MG63 (cell line): Measurements from ENCODE around the gene KLRK1. TPM values are rescaled to one million over a fixed set of nuclear protein-coding genes. Genes with fewer than 3 reads are reported as not detected.
"Not testable (repeated sequence)": the region's sequence is repeated elsewhere in the genome, so short reads cannot be mapped to it uniquely, and the experiment has no call there.

Experiments
- DNase-seq: peaks from one replicate; pipeline ENCODE4 v3.0.0-alpha.2; 2020
- H3K27me3 ChIP-seq: fragments of 250-450 bp; sonication (Bioruptor Pico); 2 replicates; pipeline ENCODE4 v1.5.1; 2020; ENCODE audit warnings: mild to moderate bottlenecking, moderate library complexity
- H3K36me3 ChIP-seq: fragments of 250-450 bp; sonication (Bioruptor Pico); 2 replicates; pipeline ENCODE4 v1.5.1; 2020; ENCODE audit warnings: mild to moderate bottlenecking, moderate library complexity
- H3K4me3 ChIP-seq: fragments of 250-450 bp; sonication (Bioruptor Pico); 2 replicates; pipeline ENCODE4 v1.5.1; 2020; ENCODE audit warnings: mild to moderate bottlenecking, moderate library complexity
- H3K9me3 ChIP-seq: fragments of 250-450 bp; sonication (Bioruptor Pico); 2 replicates; pipeline ENCODE4 v1.5.1; 2020; ENCODE audit warnings: mild to moderate bottlenecking, moderate library complexity
- total RNA-seq: library from RNA; depleted of rRNA; stranded (reverse); fragments of >200 nt; shearing (Covaris generic); gene quantifications from 2 replicates; pipeline ENCODE4 v1.2.3, GENCODE V29; 2014; ENCODE audit warnings: low replicate concordance

The KLRK1 gene
- total RNA-seq, 1 experiment from 2014 or later = not detected

DNA sequence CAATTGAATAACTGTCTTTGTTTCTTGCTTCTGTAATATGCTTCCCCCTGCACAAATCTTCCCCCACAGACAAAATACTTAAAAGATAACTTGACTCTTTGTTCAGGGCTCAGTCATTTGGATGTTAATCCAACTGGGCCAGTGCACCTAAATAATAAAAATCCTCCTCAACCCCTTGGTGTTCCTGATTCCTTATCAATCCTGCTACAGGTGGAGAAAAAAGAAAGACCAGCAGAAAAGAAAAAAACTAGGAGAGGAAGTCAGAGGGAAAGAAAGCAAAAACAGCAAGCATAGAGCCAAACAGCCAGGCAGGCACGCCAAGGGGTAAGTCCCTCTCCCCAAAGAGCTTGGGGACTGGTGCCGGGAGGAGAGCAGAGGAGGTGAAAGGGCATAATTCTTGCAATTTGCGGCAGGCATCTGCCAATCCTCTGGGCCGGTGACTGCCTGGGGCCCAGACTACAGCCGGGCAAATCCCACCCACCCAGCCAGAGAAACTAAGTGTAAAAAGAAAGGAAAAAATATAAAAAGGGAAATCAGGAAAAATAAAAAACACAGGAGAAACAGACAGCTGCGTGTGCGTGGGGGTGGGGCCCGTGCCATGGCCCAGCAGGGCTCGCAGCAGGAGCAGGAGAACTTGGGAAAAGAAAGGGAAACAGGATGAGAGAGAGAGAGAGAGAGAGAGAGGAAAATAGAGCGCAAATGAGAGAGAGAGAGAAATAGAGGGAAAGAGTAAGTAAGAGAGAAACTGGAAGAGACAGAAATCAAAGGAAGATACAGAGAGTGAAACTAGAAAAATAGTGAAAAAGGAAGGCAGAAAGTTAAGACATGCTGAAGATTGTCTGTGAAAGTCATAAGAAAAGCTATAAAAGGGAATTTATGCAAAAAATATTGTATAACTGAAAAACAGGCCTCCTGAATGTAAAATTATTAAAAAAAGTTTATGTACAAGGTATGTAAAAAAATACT lies 21.4 kb downstream of the KLRK1 start:
- DNase-seq = no peak
- H3K36me3 ChIP-seq = no peaks in the 10 kb centered on the region

DNA sequence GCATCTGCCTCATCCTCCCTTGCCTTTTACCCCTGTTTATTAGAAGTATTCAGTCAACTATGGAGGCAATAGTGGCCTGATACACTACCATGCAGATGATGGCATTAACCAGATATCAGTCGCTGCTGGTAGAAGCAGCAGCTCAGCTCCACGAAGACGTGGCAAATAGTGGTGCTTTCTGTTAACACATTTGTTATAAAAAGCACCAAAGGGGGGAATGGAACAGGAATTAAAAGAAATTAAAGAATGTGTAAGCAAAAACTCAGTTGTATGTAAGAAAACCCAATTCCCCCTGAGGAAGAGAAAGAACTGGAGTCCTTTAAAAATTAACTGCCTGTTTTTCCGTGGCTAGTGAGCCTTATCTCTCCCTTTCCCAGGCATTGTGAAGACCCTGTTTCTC lies 22.1 kb downstream of the KLRK1 start:
- H3K27me3 ChIP-seq, DNase-seq, H3K9me3 ChIP-seq, H3K36me3 ChIP-seq, H3K4me3 ChIP-seq: not testable (repeated sequence)

More for the DNA sequence above, 21.4 kb downstream of the KLRK1 start:
- H3K4me3 ChIP-seq = no peak overlapping the region
- no peaks in the 10 kb centered on the region for H3K27me3 ChIP-seq
- 0 out of 2 replicates have a peak, but pooled peaks cover 2% of the 10 kb centered on the region for H3K9me3 ChIP-seq

DNA sequence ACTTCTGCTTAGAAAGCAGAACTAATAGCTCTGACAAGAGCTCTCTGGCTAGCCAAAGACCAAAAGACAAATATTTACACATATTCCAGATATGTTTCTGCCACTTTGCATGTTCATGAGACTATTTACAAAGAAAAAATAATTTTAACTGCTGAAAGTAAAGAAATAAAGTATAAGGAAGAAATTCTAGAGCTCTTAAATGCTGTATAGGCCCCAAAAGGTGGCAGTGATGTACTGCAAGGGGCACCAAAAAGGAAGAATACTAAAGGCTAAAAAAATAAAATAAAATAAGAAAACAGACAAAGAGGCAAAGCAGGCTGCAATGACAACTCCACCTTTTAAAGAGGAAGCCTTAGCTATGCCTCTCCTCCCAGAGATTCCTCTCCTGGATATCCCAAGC lies 23.0 kb downstream of the KLRK1 start:
- Histone ChIP-seq H3K4me3 (no peak overlapping the region), H3K9me3 (0 out of 2 replicates have a peak, but pooled peaks cover 2% of the 10 kb centered on the region), H3K27me3 (no peaks in the 10 kb centered on the region), H3K36me3 (no peaks in the 10 kb centered on the region)
- no peak for DNase-seq

DNA sequence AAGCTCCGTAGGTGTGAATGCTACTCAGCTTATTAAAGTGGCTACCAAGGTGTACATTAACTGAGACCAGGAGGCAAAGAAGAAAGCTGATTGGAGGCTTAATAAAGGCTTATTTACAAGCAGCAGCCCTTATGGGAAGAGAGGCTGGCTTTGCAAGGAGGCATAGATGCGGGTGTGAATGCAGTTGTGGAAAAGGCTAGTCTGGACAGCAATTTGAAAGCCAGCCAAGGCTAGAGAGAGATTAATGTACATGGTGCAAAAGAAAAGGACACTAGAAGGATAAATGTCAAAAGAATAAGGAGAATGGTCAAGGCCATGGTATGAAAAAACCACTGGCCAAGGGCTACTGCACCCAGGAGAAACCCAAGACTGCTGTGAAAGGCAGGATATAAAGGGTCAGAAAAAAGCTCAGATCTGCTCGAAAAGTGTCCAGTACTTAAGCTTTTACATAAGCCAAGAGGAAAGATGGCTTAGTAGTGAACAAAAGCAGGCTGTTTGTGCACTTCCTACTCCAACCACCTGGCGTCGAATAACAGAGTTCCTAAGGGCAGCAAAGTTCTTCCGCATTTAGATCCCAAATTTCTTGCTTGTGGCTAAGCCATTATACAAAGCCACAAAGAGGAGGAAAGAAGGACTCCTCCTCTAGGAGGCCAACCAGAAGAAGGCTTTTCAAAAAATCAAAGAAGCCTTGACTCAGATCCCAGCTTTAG lies 24.0 kb downstream of the KLRK1 start:
- DNase-seq = no peak
- Histone ChIP-seq H3K4me3 (peak overlapping the region; percentile 59), H3K27me3 (no peaks in the 10 kb centered on the region), H3K9me3 (0 out of 2 replicates have a peak, but pooled peaks cover 2% of the 10 kb centered on the region), H3K36me3 (no peaks in the 10 kb centered on the region)

DNA sequence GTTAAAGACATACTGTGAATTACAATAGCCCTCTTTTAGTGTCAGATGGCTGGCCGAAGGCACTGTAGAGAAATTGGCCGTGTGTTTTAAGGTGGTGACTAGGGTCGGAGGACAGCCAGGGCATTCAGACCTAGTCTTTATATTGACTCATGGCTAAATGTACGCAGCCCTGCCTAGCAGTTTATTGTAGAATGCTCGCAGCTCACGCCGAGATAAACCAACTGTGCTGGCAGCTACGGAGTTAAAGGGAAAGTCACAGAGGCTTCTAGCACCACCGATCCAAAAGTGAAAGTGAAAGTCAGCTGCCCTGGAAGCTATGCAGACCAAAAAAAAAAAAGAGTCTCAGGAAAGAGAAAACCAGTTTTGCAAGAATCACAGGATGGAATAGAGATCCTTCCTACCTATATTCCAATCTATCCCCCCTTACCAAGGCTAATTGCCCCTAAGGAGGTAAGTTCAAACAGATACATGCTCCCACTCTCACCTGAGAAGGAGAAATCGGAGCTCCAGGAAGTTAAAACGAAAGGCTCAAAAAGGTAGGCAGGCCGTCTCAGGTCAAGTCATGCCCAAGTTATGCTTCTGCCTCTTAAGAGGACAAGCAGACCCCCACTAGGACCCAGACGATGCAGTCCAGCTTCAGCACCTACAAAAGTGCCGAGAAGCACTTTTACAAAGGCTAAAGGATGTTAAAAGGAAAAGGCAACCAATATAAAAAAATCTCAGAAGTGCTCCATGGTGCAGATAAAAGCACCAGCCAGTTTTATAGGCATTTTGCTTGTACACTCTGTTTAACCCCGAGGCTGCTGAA lies 24.8 kb downstream of the KLRK1 start:
- DNase-seq = peak; percentile 80

DNA sequence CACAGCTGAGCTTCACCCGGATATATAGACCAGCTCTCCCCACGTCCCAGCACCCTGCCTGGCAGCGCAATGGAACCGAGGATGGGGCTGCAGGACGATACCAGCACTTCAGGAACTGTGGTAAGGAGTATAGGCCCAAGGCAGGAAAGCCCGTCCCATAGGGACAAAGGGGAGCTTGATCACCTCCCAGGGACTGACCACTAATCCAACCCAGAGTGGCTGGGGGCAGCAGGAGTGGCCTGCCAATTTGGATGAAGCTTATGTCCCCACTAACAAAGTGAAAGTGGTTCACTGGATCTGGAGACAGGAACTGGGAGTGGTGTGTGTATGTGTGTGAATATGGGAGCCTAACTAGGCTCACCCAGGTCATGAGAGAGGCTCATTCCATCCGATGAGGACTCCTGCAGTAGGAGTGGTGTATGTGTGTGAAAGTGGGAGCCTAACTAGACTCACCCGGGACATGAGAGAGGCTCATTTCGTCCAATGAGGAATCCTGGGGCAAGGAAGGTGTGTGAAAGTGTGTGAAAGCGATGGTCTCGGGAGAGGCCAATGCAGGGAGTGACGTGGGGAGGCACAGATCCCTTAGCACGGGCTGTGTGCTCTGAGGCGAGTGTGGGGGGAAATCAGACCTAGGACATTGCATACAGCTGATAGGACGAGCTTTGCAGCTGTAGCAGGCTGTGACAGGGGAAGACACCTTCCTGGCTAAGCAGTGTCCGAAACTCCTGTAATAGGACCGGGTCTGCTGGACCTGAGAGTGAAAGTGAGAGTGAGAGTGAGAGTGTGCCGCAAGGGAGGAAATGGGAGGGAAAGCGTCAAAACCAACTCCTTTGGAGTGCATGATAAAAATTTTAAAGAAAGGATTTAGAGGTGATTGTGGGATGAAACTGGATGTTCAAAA lies 25.7 kb downstream of the KLRK1 start:
- Histone ChIP-seq H3K4me3 (peak overlapping the region; percentile 59), H3K9me3 (0 out of 2 replicates have a peak, but pooled peaks cover 2% of the 10 kb centered on the region), H3K27me3 (no peaks in the 10 kb centered on the region), H3K36me3 (no peaks in the 10 kb centered on the region)
- DNase-seq = peak; percentile 42

More for the DNA sequence above, 24.8 kb downstream of the KLRK1 start:
- no peaks in the 10 kb centered on the region for H3K36me3 ChIP-seq
- 0 out of 2 replicates have a peak, but pooled peaks cover 2% of the 10 kb centered on the region for H3K9me3 ChIP-seq
- no peaks in the 10 kb centered on the region for H3K27me3 ChIP-seq
- peak overlapping the region; percentile 59 for H3K4me3 ChIP-seq

DNA sequence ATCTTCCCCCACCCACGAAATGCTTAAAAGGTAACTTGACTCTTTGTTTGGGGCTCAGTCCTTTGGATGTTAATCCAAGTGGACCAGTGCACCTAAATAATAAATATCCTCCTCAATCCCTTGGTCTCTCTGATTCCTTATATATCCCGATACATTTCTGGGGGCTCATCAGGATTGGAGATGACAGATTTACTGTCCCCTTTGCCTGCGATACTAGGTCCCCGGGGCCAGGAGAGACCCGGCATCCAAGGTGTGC lies 26.3 kb downstream of the KLRK1 start:
- H3K27me3 ChIP-seq = no peaks in the 10 kb centered on the region
- no peaks in the 10 kb centered on the region for H3K36me3 ChIP-seq
- H3K4me3 ChIP-seq = peak overlapping the region; percentile 59
- DNase-seq = no peak
- 0 out of 2 replicates have a peak, but pooled peaks cover 2% of the 10 kb centered on the region for H3K9me3 ChIP-seq

DNA sequence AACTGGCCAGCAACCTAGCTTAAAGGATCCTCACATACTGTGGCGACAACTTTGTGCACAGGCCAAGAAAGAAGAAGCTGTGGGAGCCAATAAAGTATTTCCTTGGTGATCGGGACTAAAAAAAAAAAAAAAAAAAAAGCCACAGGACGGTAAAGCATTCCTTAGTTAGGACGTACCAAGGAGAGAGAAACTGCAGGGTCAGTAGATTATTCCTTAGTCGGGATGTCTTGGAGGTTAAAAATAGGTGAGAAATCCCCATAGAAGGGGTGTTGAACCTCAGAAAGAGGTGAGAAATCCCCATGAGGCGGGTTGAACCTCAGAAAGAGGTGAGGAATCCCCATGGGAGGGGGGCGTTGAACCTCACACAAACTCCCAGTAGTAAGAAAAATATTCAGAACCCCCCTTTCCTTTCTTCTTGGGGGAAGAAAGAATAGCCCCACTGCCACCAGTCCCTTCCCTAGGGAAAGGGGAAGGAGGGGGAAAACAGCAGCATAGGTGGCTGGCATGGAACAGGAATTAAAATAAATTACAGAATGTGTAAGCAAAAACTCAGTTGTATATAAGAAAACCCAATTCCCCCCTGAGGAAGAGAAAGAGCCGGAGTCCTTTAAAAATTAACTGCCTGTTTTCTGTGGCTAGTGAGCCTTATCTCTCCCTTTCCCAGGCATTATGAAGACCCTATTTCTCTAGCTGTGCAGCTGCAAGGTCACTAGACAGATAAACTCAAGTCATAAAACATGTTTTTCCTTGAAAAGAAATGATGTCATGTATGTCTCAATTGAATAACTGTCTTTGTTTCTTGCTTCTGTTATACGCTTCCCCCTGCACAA lies 26.8 kb downstream of the KLRK1 start:
- DNase-seq = no peak
- Histone ChIP-seq H3K9me3 (no peaks in the 10 kb centered on the region), H3K4me3 (peak overlapping the region; percentile 59), H3K36me3 (no peaks in the 10 kb centered on the region), H3K27me3 (no peaks in the 10 kb centered on the region)

DNA sequence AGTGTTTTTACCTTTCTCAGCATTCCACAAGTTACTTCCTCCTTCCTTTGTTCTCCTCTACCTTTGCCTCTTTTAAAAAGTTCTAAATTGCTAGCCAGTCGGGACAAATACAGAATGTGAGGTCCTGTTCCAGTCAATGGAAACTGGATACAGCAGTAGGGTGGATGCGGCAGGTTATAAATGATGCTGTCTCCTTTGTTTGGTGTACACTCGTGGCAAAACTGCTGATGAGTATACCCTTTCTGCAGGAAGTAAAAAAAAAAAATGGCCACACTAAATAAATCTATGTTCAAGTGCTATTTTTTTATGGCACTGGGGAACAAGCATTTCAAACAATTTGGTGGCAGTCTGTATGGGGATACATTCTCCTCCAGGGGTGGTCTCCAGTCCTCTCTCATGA lies 27.5 kb downstream of the KLRK1 start:
- Histone ChIP-seq H3K27me3 (no peaks in the 10 kb centered on the region), H3K36me3 (no peaks in the 10 kb centered on the region), H3K4me3 (no peak overlapping the region), H3K9me3 (no peaks in the 10 kb centered on the region)
- no peak for DNase-seq

DNA sequence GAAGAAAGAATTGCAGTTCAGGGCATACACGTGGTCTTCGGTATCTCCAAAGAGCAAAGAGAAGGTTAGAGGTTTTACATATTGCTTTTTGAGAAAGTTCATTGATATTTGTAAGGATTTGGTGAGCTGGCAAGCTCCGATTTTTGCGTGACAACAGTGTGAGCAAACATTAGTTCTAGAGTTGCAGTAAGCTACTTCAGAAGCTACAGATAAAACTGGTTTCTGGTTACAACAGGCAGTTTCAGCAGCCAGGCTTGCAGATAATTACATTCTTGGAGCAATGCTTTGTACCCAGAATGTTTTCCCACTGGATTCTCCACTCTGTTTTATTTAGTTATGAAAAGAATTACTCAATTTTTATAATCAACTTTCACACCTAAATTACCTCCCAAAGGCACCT lies 28.2 kb downstream of the KLRK1 start:
- Histone ChIP-seq H3K4me3 (no peak overlapping the region), H3K9me3 (no peaks in the 10 kb centered on the region), H3K36me3 (no peaks in the 10 kb centered on the region), H3K27me3 (no peaks in the 10 kb centered on the region)
- DNase-seq = no peak

DNA sequence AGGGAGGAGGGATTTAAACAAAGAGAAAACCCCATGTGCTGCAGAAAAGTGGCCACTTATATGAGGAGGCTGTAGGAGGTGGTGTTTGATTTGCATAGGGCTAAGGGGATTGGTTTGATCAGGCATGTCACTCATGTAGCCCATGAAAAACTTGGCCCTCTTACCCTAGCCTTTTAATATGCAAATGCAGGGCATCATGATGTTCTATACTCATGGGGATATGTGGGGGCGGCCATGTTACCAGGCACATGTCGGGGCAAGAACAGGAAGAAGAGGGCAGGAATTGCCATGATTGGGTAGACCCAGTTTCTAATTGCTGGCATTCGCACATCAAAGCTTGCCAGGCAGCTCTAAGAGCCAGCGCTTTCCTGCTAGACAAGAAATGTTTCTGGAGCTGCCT lies 28.8 kb downstream of the KLRK1 start:
- no peak for DNase-seq
- Histone ChIP-seq H3K27me3 (no peaks in the 10 kb centered on the region), H3K36me3 (no peaks in the 10 kb centered on the region), H3K9me3 (no peaks in the 10 kb centered on the region), H3K4me3 (no peak overlapping the region)

DNA sequence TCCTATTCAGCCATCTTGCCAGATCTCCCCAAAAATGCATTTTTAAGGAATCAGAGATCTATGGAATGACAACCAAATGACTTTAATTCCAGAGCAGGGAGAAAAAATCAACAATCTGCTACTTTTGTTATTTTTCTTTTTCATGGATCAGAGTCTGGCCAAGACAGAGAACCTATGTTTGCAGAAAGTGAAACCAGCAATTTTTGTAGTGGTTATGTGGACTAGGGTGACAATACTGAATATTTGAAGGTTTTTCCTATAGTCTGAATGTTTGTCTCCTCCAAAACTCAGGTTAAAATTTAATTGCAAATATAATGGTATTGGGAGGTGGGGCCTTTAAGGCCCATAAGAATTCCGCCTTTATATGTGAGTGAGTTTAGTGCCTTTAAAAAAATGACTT lies 30.9 kb downstream of the KLRK1 start:
- no peak for DNase-seq
- H3K9me3 ChIP-seq = no peaks in the 10 kb centered on the region
- H3K36me3 ChIP-seq = no peaks in the 10 kb centered on the region
- no peak overlapping the region for H3K4me3 ChIP-seq
- no peaks in the 10 kb centered on the region for H3K27me3 ChIP-seq

DNA sequence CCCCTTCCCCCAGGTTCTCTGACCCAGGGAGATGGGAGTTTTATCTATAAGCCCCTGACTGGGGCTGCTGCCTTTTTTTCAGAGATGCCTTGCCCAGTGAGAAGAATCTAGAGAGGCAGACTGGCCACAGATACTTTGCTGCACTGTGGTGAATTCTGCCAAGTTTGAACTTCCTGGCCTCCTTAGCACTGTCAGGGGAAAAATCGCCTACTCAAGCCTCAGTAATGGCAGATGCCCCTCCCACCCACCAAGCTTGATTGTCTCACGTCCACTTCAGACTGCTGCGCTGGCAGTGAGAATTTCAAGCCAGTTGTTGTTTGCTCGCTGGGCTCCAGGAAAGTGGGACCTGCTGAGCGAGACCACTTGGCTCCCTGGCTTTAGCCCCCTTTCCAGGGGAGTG lies 31.7 kb downstream of the KLRK1 start:
- Histone ChIP-seq H3K27me3 (no peaks in the 10 kb centered on the region), H3K9me3 (no peaks in the 10 kb centered on the region), H3K4me3 (no peak overlapping the region), H3K36me3 (no peaks in the 10 kb centered on the region)
- no peak for DNase-seq

DNA sequence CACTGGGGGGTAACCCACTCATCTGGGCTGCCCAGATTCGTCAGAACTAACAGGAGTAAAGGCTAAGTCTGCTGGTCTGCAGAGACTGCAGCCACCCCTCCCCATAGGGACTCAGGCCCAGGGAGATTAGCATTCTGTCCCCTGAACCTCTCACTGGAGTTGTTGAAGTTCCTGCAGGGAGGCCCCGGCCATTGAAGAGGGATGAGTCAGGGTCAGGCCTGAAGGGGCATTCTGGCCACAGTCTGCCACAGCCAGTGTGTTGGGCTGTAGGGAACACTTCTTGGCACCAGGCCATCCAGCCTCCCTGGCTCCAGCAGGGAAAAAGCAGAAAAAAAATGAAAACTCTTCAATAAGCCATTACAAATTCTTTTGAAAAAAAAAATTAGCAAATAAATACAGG lies 35.3 kb downstream of the KLRK1 start:
- Histone ChIP-seq H3K27me3 (no peaks in the 10 kb centered on the region), H3K4me3 (no peak overlapping the region), H3K9me3 (no peaks in the 10 kb centered on the region; the same call in 1 of the 2 replicates), H3K36me3 (no peaks in the 10 kb centered on the region)
- peak; percentile 46 for DNase-seq

DNA sequence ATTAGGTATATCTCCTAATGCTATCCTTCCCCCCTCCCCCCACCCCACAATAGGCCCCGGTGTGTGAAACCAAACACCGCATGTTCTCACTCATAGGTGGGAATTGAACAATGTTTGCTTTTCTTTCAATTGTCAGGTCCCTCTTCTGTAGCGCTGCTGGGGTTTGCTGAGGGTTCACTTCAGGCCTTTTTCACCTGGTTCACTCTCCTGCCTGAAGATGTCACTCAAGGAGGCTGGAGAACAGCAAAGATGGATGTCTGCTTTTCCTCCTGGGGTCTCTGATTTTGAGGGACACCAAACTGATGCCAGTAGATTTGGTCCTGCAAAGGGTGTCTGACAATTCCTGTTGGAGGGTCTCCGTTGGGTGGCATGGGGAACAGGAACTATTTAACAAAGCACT lies 35.8 kb downstream of the KLRK1 start:
- no peak overlapping the region for H3K4me3 ChIP-seq
- no peaks in the 10 kb centered on the region for H3K27me3 ChIP-seq
- DNase-seq = no peak
- H3K9me3 ChIP-seq = no peaks in the 10 kb centered on the region; the same call in 1 of the 2 replicates
- no peaks in the 10 kb centered on the region for H3K36me3 ChIP-seq
